Placental pericyte (primary cell): ENCODE results near the gene L2HGDH. TPM values are rescaled to one million over a fixed set of nuclear protein-coding genes. Genes with fewer than 3 reads are reported as not detected.
A peak's percentile ranks its signal among the peaks of the same experiment; 100 is the strongest.

Experiments used
- small RNA-seq: library from RNA; depleted of rRNA; stranded (forward); fragments of <200 nt; gene quantifications from one replicate; pipeline ENCODE3, GENCODE V24; 2012; ENCODE audit warnings: low replicate concordance
- total RNA-seq: library from RNA; depleted of rRNA; stranded (reverse); fragments of >200 nt; gene quantifications from 2 replicates; pipeline ENCODE4 v1.2.3, GENCODE V29; 2012

Gene L2HGDH
- 1.8 and 4.4 TPM in 2 replicates for total RNA-seq

GRCh38 chr14:50311972-50312733, at the start of gene L2HGDH, which contains the start of gene DMAC2L:
L2HGDH (minus strand) TSS chr14:50312229; CDS start chr14:50312150, 79 bp downstream.
DMAC2L (plus strand) TSS chr14:50312324; CDS start chr14:50321488, 9,164 bp downstream.

GRCh38 chr14:50231475-50232275, 80.4 kb downstream of the L2HGDH start, which contains the start of gene SOS2:
SOS2 (minus strand) TSS chr14:50231578; CDS start chr14:50231283, 295 bp downstream.

Small RNA genes within 50 kb of the gene (small RNA-seq; reads per million reads assigned to genes)
- 0.49 reads per million, percentile 18 among the genes with 10 or more reads in this experiment for gene MIR4504

Other genes with a start within 250 kb of the L2HGDH start
- gene VCPKMT, start 195.7 kb downstream of the L2HGDH start, total RNA-seq, result 2.4 and 7.3 TPM in 2 replicates
- gene SOS2, start 80.7 kb downstream of the L2HGDH start, total RNA-seq, result 26.6 and 27.1 TPM in 2 replicates
- 3.3 and 7.7 TPM in 2 replicates for gene DMAC2L, start 95 bp upstream of the L2HGDH start, total RNA-seq
- gene CDKL1, start 84.7 kb upstream of the L2HGDH start, total RNA-seq, result 15.3 and 21.8 TPM in 2 replicates
- gene MAP4K5, start 220.3 kb upstream of the L2HGDH start, total RNA-seq, result 86.0 and 97.2 TPM in 2 replicates
- 0.66 and 8.4 TPM in 2 replicates for gene ATL1, start 247.9 kb upstream of the L2HGDH start, total RNA-seq